GM12801 (cell line): Measurements from ENCODE around the gene HYAL2.

ENCODE experiments used
- CTCF ChIP-seq: IDR thresholded peaks from one replicate; pipeline ENCODE4 v1.5.1; 2011; ENCODE audit warnings: control low read depth; ENCODE audit not compliant: insufficient read length; ENCODE audit errors: extremely low read depth

The HYAL2 gene

GRCh38 chr3:50314342-50314741, 8.2 kb downstream of the HYAL2 start:
- TF ChIP-seq CTCF: no peak

- TF ChIP-seq CTCF: no peak
Measured at GRCh38 chr3:50304601-50305000, 17.9 kb downstream of the HYAL2 start.

GRCh38 chr3:50303013-50303815, 19.3 kb downstream of the HYAL2 start, which contains the start of gene HYAL1:
Gene HYAL1, minus strand, starts transcription at chr3:50303574. Its CDS starts 618 bp downstream, at chr3:50302956.
- no peak for TF ChIP-seq CTCF

GRCh38 chr3:50302095-50303012, 20.2 kb downstream of the HYAL2 start:
- TF ChIP-seq CTCF: no peak

- TF ChIP-seq CTCF: no peak
Measured at GRCh38 chr3:50300681-50301254, 21.8 kb downstream of the HYAL2 start.

- no peak for TF ChIP-seq CTCF
Measured at GRCh38 chr3:50299929-50300680, 22.4 kb downstream of the HYAL2 start.
